GM11168 (cell line): ENCODE results near the gene IGFBP5.

Experiments
- in situ Hi-C: fragments of 300-500 bp; cut with MboI; formaldehyde crosslinking; loops from one replicate; pipeline ENCODE4 v1.12.0; 2022; ENCODE audit warnings: low sequenced_read_pairs; ENCODE audit not compliant: unreplicated experiment

The IGFBP5 gene

GRCh38 chr2:216632346-216632951 lies 62.9 kb downstream of the IGFBP5 start:
- in situ Hi-C loops, result no loop called here

- in situ Hi-C loops, result no loop called here
Observed at GRCh38 chr2:216629784-216630183, 65.6 kb downstream of the IGFBP5 start.

- in situ Hi-C loops, result no loop called here
Observed at GRCh38 chr2:216626875-216627245, 68.5 kb downstream of the IGFBP5 start.

- in situ Hi-C loops, result no loop called here
Observed at GRCh38 chr2:216626168-216626874, 69.0 kb downstream of the IGFBP5 start.

- in situ Hi-C loops, result no loop called here
Observed at GRCh38 chr2:216624251-216624650, 71.1 kb downstream of the IGFBP5 start.

- in situ Hi-C loops, result no loop called here
Observed at GRCh38 chr2:216622526-216622925, 72.8 kb downstream of the IGFBP5 start.
